Calu3 (cell line): ENCODE data around the gene SPTBN2. TPM values are rescaled to one million over a fixed set of nuclear protein-coding genes. Genes with fewer than 3 reads are reported as not detected.
A peak's percentile ranks its signal among the peaks of the same experiment; 100 is the strongest.

Source experiments
- BruUV-seq: library from RNA; stranded (reverse); fragments of 400-500 nt; replicated peaks from 2 replicates; lab custom pipeline; 2021; lab: Mats Ljungman, UMichigan
- CTCF ChIA-PET: fragments of 300-600 bp; sonication (Branson Sonifier 250); formaldehyde crosslinking; loops from one replicate; lab custom pipeline; 2022; ENCODE audit warnings: antibody characterized with exemption; lab: Charles Lee
- DNase-seq: peaks from one replicate; pipeline ENCODE4 v3.0.0; 2022
- H3K27ac Mint-ChIP-seq: one replicate; pipeline ENCODE4 v1.8.0; 2022; ENCODE audit warnings: mixed read lengths; ENCODE audit not compliant: unreplicated experiment
- H3K27me3 Mint-ChIP-seq: one replicate; pipeline ENCODE4 v1.8.0; 2022; ENCODE audit warnings: mixed read lengths; ENCODE audit not compliant: unreplicated experiment
- H3K36me3 Mint-ChIP-seq: one replicate; pipeline ENCODE4 v1.8.0; 2022; ENCODE audit warnings: mild to moderate bottlenecking, moderate library complexity, mixed read lengths; ENCODE audit not compliant: insufficient read depth, unreplicated experiment
- H3K4me1 Mint-ChIP-seq: one replicate; pipeline ENCODE4 v1.8.0; 2022; ENCODE audit warnings: mild to moderate bottlenecking, low read depth, mixed read lengths; ENCODE audit not compliant: unreplicated experiment
- H3K4me3 Mint-ChIP-seq: one replicate; pipeline ENCODE4 v1.8.0; 2022; ENCODE audit warnings: mild to moderate bottlenecking, low read depth, moderate library complexity, mixed read lengths; ENCODE audit not compliant: unreplicated experiment
- H3K9me3 Mint-ChIP-seq: one replicate; pipeline ENCODE4 v1.8.0; 2022; ENCODE audit warnings: low read depth, mixed read lengths; ENCODE audit not compliant: unreplicated experiment
- CTCF ChIP-seq: fragments of 200-600 bp; IDR thresholded peaks from one replicate; pipeline ENCODE4 v1.8.0; 2022; ENCODE audit warnings: antibody characterized with exemption; ENCODE audit not compliant: unreplicated experiment
- intact Hi-C: fragments of 100-400 bp; cut with micrococcal nuclease; formaldehyde crosslinking; loops from one replicate; pipeline ENCODE4 v1.10.0; 2022; ENCODE audit not compliant: unreplicated experiment
- total RNA-seq: library from RNA; stranded (reverse); gene quantifications from 2 replicates; pipeline ENCODE4 v1.2.3, GENCODE V29; 2022

SPTBN2 gene
- total RNA-seq, 1 experiment from 2014 or later = 41.3 TPM

GRCh38 chr11:66676931-66677598 lies 52.0 kb downstream of the SPTBN2 start:
- Mint-ChIP-seq H3K9me3 (no peaks in the 10 kb centered on the region), H3K27ac (peak overlapping the region; percentile 93), H3K4me1 (peaks cover 25% of the 10 kb centered on the region), H3K4me3 (peak overlapping the region; percentile 99), H3K36me3 (peaks cover 39% of the 10 kb centered on the region), H3K27me3 (no peaks in the 10 kb centered on the region)
- no peak for TF ChIP-seq CTCF
- CTCF ChIA-PET = interaction anchor here (1.8 to 2.1 kb wide), 4 partner anchors 39 to 259 kb away, joined by 7 to 12 read pairs (median 9); partner anchors contain the start of genes MRPL11 and RBM4
- DNase-seq = no peak
- no TSS peak for BruUV-seq
- intact Hi-C loops = loop anchor here (5.0 kb wide), 1 partner anchor 100 kb away; no protein-coding TSS in a partner anchor

GRCh38 chr11:66676282-66676919 lies 52.6 kb downstream of the SPTBN2 start:
- BruUV-seq = no TSS peak
- intact Hi-C loops = loop anchor here (5.0 kb wide), 1 partner anchor 99 kb away; no protein-coding TSS in a partner anchor
- Mint-ChIP-seq H3K9me3 (no peaks in the 10 kb centered on the region), H3K27me3 (no peaks in the 10 kb centered on the region), H3K36me3 (peaks cover 36% of the 10 kb centered on the region), H3K27ac (no peak overlapping the region), H3K4me3 (peak overlapping the region; percentile 99), H3K4me1 (peaks cover 25% of the 10 kb centered on the region)
- DNase-seq = no peak
- TF ChIP-seq CTCF = no peak
- CTCF ChIA-PET = no interaction called here

- intact Hi-C loops = loop anchor here (5.0 kb wide), 1 partner anchor 98 kb away; no protein-coding TSS in a partner anchor
- H3K27ac Mint-ChIP-seq = no peak overlapping the region
- peaks cover 25% of the 10 kb centered on the region for H3K4me1 Mint-ChIP-seq
- H3K4me3 Mint-ChIP-seq = no peak overlapping the region
- BruUV-seq = no TSS peak
- no peaks in the 10 kb centered on the region for H3K27me3 Mint-ChIP-seq
- CTCF ChIA-PET = no interaction called here
- no peaks in the 10 kb centered on the region for H3K9me3 Mint-ChIP-seq
- peaks cover 44% of the 10 kb centered on the region for H3K36me3 Mint-ChIP-seq
- TF ChIP-seq CTCF = no peak
- DNase-seq = no peak
Measured at GRCh38 chr11:66674964-66675602, 53.9 kb downstream of the SPTBN2 start.

GRCh38 chr11:66670816-66671215 lies 58.2 kb downstream of the SPTBN2 start:
- Mint-ChIP-seq H3K4me1 (peaks cover 9% of the 10 kb centered on the region), H3K27me3 (no peaks in the 10 kb centered on the region), H3K4me3 (no peak overlapping the region), H3K36me3 (peaks cover 40% of the 10 kb centered on the region), H3K27ac (no peak overlapping the region), H3K9me3 (no peaks in the 10 kb centered on the region)
- intact Hi-C loops = no loop called here
- CTCF ChIA-PET = no interaction called here
- no TSS peak for BruUV-seq
- DNase-seq = no peak
- no peak for TF ChIP-seq CTCF
